AG10803 (cell line): Measurements from ENCODE around the gene RHOBTB3.

Experiments
- DNase-seq: peaks from one replicate; pipeline ENCODE4 v3.0.0; 2010; ENCODE audit warnings: low read depth
- H3K4me3 ChIP-seq: 2 replicates; pipeline ENCODE4 v1.5.1; 2011; ENCODE audit warnings: mild to moderate bottlenecking, low read length, control low read depth
- CTCF ChIP-seq: conservative IDR thresholded peaks from 2 replicates; pipeline ENCODE4 v1.5.1; 2011; ENCODE audit warnings: mild to moderate bottlenecking, low read length, control low read depth, inconsistent platforms

RHOBTB3 gene

GRCh38 chr5:95717439-95717838, 13.7 kb upstream of the RHOBTB3 start:
- H3K4me3 ChIP-seq, result no peak overlapping the region
- no peak for DNase-seq
- TF ChIP-seq CTCF, result no peak

GRCh38 chr5:95718203-95718602, 12.9 kb upstream of the RHOBTB3 start:
- H3K4me3 ChIP-seq, result no peak overlapping the region
- no peak for TF ChIP-seq CTCF
- no peak for DNase-seq

GRCh38 chr5:95718738-95719137, 12.4 kb upstream of the RHOBTB3 start:
- DNase-seq, result no peak
- H3K4me3 ChIP-seq, result no peak overlapping the region
- no peak for TF ChIP-seq CTCF

GRCh38 chr5:95720094-95720786, 10.9 kb upstream of the RHOBTB3 start:
- TF ChIP-seq CTCF, result no peak
- DNase-seq, result peak; percentile 70
- no peak overlapping the region for H3K4me3 ChIP-seq

- DNase-seq, result no peak
- no peak for TF ChIP-seq CTCF
- H3K4me3 ChIP-seq, result no peak overlapping the region
Observed at GRCh38 chr5:95721582-95722295, 9.4 kb upstream of the RHOBTB3 start.

GRCh38 chr5:95723632-95724369, 7.3 kb upstream of the RHOBTB3 start:
- peak; percentile 40 for DNase-seq
- H3K4me3 ChIP-seq, result no peak overlapping the region
- TF ChIP-seq CTCF, result no peak
